ENCODE data around the gene MRPL36. TPM values are rescaled to one million over a fixed set of nuclear protein-coding genes. Genes with fewer than 3 reads are reported as not detected.

MRPL36 gene
- total RNA-seq, 4 donors from 2014 or later = 13.7 to 62.5 (median 41.2) TPM

GRCh38 chr5:1838013-1838412, 38.4 kb upstream of the MRPL36 start:
- H3K4me3 ChIP-seq = no peak overlapping the region
- peaks cover 31% of the 10 kb centered on the region for H3K27me3 ChIP-seq
- no peaks in the 10 kb centered on the region for H3K9me3 ChIP-seq
- H3K36me3 ChIP-seq = no peaks in the 10 kb centered on the region
- TF ChIP-seq POLR2AphosphoS5 (IDR thresholded peaks at IDR 0.05) (no peak), CTCF (IDR thresholded peaks at IDR 0.05) (no peak), POLR2A (IDR thresholded peaks at IDR 0.05) (no peak), EP300 (IDR thresholded peaks at IDR 0.05) (no peak)
- H3K27ac ChIP-seq = no peak overlapping the region
- no peaks in the 10 kb centered on the region for H3K4me1 ChIP-seq
- DNase-seq (ENCODE audit: low spot score in 2 of 2) = peak in 1 of 2 donors; percentile 39
- WGBS = 98% methylated on average over 8 of the region's 9 CpGs

GRCh38 chr5:1836891-1837880, 37.5 kb upstream of the MRPL36 start:
- Histone ChIP-seq H3K36me3 (no peaks in the 10 kb centered on the region), H3K9me3 (no peaks in the 10 kb centered on the region), H3K27me3 (peaks cover 35% of the 10 kb centered on the region), H3K4me1 (no peaks in the 10 kb centered on the region), H3K27ac (no peak overlapping the region), H3K4me3 (no peak overlapping the region)
- DNase-seq (ENCODE audit: low spot score in 2 of 2) = peak in 1 of 2 donors; percentile 46
- 73% methylated on average over 13 of the region's 32 CpGs for WGBS
- no peak for TF ChIP-seq EP300 (IDR thresholded peaks at IDR 0.05)
- TF ChIP-seq POLR2AphosphoS5 (IDR thresholded peaks at IDR 0.05) = no peak
- TF ChIP-seq CTCF (IDR thresholded peaks at IDR 0.05) = no peak
- TF ChIP-seq POLR2A (IDR thresholded peaks at IDR 0.05) = no peak

GRCh38 chr5:1836176-1836890, 36.7 kb upstream of the MRPL36 start:
- Histone ChIP-seq H3K27ac (no peak overlapping the region), H3K9me3 (no peaks in the 10 kb centered on the region), H3K36me3 (no peaks in the 10 kb centered on the region), H3K4me1 (no peaks in the 10 kb centered on the region), H3K27me3 (peaks cover 33% of the 10 kb centered on the region), H3K4me3 (no peak overlapping the region)
- 71% methylated on average over 23 of the region's 23 CpGs for WGBS
- TF ChIP-seq POLR2AphosphoS5 (IDR thresholded peaks at IDR 0.05) (no peak), EP300 (IDR thresholded peaks at IDR 0.05) (no peak), POLR2A (IDR thresholded peaks at IDR 0.05) (no peak), CTCF (IDR thresholded peaks at IDR 0.05) (no peak)
- no peak for DNase-seq (ENCODE audit: low spot score in 2 of 2)

GRCh38 chr5:1835431-1835830, 35.8 kb upstream of the MRPL36 start:
- Histone ChIP-seq H3K27me3 (peaks cover 27% of the 10 kb centered on the region), H3K4me1 (no peaks in the 10 kb centered on the region), H3K9me3 (no peaks in the 10 kb centered on the region), H3K36me3 (no peaks in the 10 kb centered on the region), H3K4me3 (no peak overlapping the region), H3K27ac (no peak overlapping the region)
- DNase-seq (ENCODE audit: low spot score in 2 of 2) = peak in 1 of 2 donors; percentile 27
- 81% methylated on average over 13 of the region's 13 CpGs for WGBS
- no peak for TF ChIP-seq EP300 (IDR thresholded peaks at IDR 0.05)
- TF ChIP-seq POLR2AphosphoS5 (IDR thresholded peaks at IDR 0.05) = no peak
- TF ChIP-seq CTCF (IDR thresholded peaks at IDR 0.05) = no peak
- no peak for TF ChIP-seq POLR2A (IDR thresholded peaks at IDR 0.05)
